Large intestine (tissue), 3 donors: ENCODE measurements around the gene PIAS3. TPM values are rescaled to one million over a fixed set of nuclear protein-coding genes. Genes with fewer than 3 reads are reported as not detected.

Experiments
- DNase-seq, 2 donors: peaks; one replicate each; pipeline versions ENCODE4 v3.0.0 to v3.0.0-alpha.2; 2013
- H3K27ac ChIP-seq: one replicate; pipeline ENCODE4 v1.5.1; 2013; ENCODE audit warnings: low read length
- H3K27me3 ChIP-seq: 2 replicates; pipeline ENCODE4 v1.6.1; 2013; ENCODE audit warnings: low read length; ENCODE audit not compliant: control insufficient read depth, insufficient read depth
- H3K36me3 ChIP-seq: 2 replicates; pipeline ENCODE4 v1.6.1; 2013; ENCODE audit warnings: low read length; ENCODE audit not compliant: control insufficient read depth, insufficient read depth
- H3K4me1 ChIP-seq: one replicate; pipeline ENCODE4 v1.6.1; 2013; ENCODE audit warnings: low read length; ENCODE audit not compliant: control insufficient read depth, insufficient read depth
- H3K4me3 ChIP-seq: one replicate; pipeline ENCODE4 v1.5.1; 2013; ENCODE audit warnings: low read length
- H3K9me3 ChIP-seq: one replicate; pipeline ENCODE4 v1.6.1; 2013; ENCODE audit warnings: mild to moderate bottlenecking, low read depth, low read length, moderate library complexity; ENCODE audit not compliant: control insufficient read depth
- WGBS: methylation state at CpG from one replicate; pipeline ENCODE4 v1.1.5; 2013; ENCODE audit warnings: low lambda C conversion rate; ENCODE audit not compliant: insufficient coverage; 5-methylcytosine and 5-hydroxymethylcytosine counted together
- polyA plus RNA-seq: library from polyadenylated mRNA; unstranded; fragments of 120-200 nt; gene quantifications from one replicate; pipeline ENCODE4 v1.2.1, GENCODE V29; 2013

Gene PIAS3
- polyA plus RNA-seq, 1 donor, result 25.6 TPM

DNA sequence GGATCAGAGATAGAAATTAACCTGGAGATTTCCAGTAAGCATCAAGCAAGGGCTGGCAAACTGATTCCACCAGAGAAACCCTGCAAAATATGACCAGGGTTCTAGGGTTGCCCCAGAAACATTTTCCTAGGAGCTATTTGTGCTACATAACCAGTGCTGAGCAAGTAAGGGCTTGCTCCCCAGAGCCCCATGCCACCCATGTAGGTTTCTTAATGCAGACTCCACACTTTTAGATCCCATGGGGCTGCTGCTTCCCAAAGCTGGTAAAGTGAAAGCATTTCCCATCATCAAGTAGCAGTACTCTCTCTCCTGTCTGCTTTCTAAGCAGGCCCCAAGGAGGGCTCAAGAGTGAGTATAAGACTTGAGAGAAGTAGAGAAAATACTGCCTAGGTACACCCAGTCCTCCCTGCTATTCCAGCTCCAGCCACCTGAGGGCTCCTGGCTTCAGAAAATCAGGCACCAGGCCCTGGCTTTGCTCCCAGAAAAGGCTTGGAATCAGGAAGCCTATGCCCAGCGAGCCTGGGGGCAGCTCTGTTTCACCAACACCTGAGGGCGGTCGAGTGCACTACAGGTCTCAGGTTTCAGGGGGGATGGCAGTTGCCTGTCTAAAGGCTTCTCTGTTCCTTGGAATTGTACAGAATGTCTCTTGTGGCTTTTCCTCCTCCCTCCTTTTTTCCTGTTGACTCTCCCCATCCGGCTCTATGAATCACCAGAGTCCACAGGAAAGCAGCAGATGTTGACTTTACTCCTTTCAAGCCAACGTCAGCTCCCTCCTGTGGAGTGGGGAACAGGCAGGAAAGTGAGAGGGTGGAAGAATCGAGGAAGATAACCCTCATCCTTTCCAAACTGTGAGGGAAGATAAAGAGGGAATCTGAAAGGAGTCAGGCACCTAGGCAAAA lies 33.0 kb upstream of the PIAS3 start:
- Histone ChIP-seq H3K27ac (peak overlapping the region; percentile 66), H3K27me3 (no peaks in the 10 kb centered on the region), H3K4me1 (peaks cover 13% of the 10 kb centered on the region), H3K4me3 (no peak overlapping the region), H3K9me3 (no peaks in the 10 kb centered on the region), H3K36me3 (no peaks in the 10 kb centered on the region)
- 10% methylated on average over 2 of the region's 6 CpGs for WGBS
- peak; percentile 91 to 93 for DNase-seq

GRCh38 chr1:145891143-145891542 lies 32.3 kb upstream of the PIAS3 start:
- DNase-seq, result no peak
- Histone ChIP-seq H3K4me1 (peaks cover 13% of the 10 kb centered on the region), H3K27ac (no peak overlapping the region), H3K9me3 (no peaks in the 10 kb centered on the region), H3K4me3 (no peak overlapping the region), H3K36me3 (no peaks in the 10 kb centered on the region), H3K27me3 (no peaks in the 10 kb centered on the region)
- WGBS, result no CpG with 5 or more reads among the region's 1 CpG

- Histone ChIP-seq H3K4me1 (peaks cover 13% of the 10 kb centered on the region), H3K9me3 (no peaks in the 10 kb centered on the region), H3K27ac (no peak overlapping the region), H3K36me3 (no peaks in the 10 kb centered on the region), H3K4me3 (no peak overlapping the region), H3K27me3 (peaks cover 5% of the 10 kb centered on the region)
- DNase-seq, result no peak
- WGBS, result no CpG with 5 or more reads among the region's 3 CpGs
Measured at GRCh38 chr1:145889722-145890121, 30.8 kb upstream of the PIAS3 start.

DNA sequence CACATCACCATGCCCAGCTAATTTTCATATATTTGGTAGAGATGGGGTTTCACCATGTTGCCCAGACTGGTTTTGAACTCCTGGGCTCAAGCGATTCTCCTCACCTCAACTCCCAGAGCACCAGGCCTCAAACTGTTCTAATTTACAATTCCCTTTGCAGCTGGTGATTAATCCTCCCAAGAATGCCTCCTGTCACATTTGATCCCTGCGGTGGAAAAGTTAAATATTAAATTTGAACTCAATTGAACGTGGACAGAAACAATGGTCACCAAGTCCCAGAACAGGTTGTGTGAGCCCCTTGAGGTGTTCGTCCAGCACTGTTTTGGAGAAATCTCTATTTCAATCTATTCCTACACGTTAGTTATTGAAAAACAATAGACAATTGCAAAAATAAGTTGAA lies 28.8 kb upstream of the PIAS3 start:
- WGBS, result no CpG with 5 or more reads among the region's 5 CpGs
- no peak for DNase-seq
- Histone ChIP-seq H3K9me3 (no peaks in the 10 kb centered on the region), H3K27ac (no peak overlapping the region), H3K4me3 (no peak overlapping the region), H3K36me3 (no peaks in the 10 kb centered on the region), H3K27me3 (peaks cover 17% of the 10 kb centered on the region), H3K4me1 (peaks cover 12% of the 10 kb centered on the region)

- peaks cover 17% of the 10 kb centered on the region for H3K27me3 ChIP-seq
- 100% methylated on average over 1 of the region's 8 CpGs for WGBS
- H3K36me3 ChIP-seq, result no peaks in the 10 kb centered on the region
- no peak for DNase-seq
- no peak overlapping the region for H3K27ac ChIP-seq
- H3K4me1 ChIP-seq, result peaks cover 6% of the 10 kb centered on the region
- no peak overlapping the region for H3K4me3 ChIP-seq
- H3K9me3 ChIP-seq, result no peaks in the 10 kb centered on the region
Measured at GRCh38 chr1:145886816-145887215, 27.9 kb upstream of the PIAS3 start.

DNA sequence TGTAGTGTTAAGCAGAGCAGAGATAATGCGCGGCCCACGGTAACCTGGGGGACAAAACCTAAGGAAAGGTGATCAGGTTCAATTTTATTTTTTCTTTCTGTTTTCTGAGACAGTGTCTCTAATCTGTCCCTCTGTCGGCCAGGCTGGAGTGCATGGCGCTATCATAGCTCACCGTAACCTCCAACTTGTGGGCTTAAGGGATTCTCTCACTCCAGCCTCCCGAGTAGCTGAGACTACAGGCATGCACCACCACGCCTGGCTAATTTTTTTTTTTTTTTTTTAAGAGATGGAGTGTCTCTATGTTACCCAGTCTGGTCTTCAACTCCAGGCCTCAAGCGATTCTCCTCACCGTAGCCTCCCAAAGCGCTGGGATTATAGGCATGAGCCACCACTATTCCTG lies 27.5 kb upstream of the PIAS3 start:
- H3K4me3 ChIP-seq, result peak overlapping the region; percentile 56
- peaks cover 17% of the 10 kb centered on the region for H3K27me3 ChIP-seq
- WGBS, result no CpG with 5 or more reads among the region's 11 CpGs
- no peak overlapping the region for H3K27ac ChIP-seq
- H3K4me1 ChIP-seq, result peaks cover 2% of the 10 kb centered on the region
- H3K36me3 ChIP-seq, result no peaks in the 10 kb centered on the region
- DNase-seq, result no peak
- no peaks in the 10 kb centered on the region for H3K9me3 ChIP-seq

GRCh38 chr1:145885738-145886287 lies 26.9 kb upstream of the PIAS3 start, which contains the start of gene ANKRD35:
TSS of gene ANKRD35 (minus strand) at chr1:145885866. CDS start at chr1:145885758, 108 bp downstream.
- no peak within 1 kb of the TSS for H3K27ac ChIP-seq
- WGBS, result no CpG with 5 or more reads among the region's 36 CpGs
- no peaks in the 10 kb centered on the region for H3K4me1 ChIP-seq
- peaks cover 17% of the 10 kb centered on the region for H3K27me3 ChIP-seq
- no peaks in the 10 kb centered on the region for H3K36me3 ChIP-seq
- no peaks in the 10 kb centered on the region for H3K9me3 ChIP-seq
- peak within 1 kb of the TSS; percentile 56 for H3K4me3 ChIP-seq
- DNase-seq, result peak; percentile 45 to 77

DNA sequence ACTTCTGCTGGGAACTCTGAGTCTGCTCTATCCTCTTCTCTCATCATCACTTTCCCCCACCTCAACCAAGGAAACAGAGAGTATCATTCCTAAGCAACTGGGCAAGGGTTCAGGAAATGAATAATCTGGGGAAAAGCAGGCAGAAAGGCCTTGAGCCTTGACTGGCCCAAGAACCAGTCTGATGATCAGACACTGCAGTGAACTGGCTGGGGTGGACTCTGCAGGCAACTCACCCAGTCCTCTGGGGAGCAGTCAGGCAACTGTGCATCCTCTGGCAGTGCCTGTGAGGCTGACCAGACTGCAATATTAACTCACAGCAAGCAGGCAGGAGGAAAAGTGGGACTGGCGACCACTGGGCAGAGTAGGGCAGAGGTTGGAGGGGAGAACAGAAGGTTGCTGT lies 25.8 kb upstream of the PIAS3 start:
- H3K27ac ChIP-seq, result no peak overlapping the region
- H3K9me3 ChIP-seq, result no peaks in the 10 kb centered on the region
- 100% methylated on average over 1 of the region's 1 CpG for WGBS

DNA sequence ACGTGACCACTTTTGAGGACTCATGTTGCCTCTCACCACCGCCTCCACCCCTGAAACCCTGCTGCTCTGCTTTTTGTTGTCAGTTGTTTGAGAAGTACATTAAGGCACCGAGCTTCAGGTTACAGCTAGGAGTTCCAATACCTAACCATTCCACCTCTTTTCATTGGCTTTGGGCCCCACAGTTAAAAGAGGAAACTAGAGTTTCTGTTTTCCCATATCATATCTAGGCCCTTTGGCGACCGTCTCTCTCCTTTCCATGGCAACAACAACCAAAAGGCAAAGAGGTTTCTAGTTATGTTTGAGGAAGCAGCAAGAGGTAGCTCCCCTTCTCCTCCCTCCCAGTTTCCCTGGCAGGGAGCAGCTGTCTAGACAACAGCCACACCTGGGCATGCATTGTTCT lies 20.9 kb upstream of the PIAS3 start:
- no peak overlapping the region for H3K27ac ChIP-seq
- peaks cover 23% of the 10 kb centered on the region for H3K27me3 ChIP-seq
- H3K4me3 ChIP-seq, result no peak overlapping the region
- no peaks in the 10 kb centered on the region for H3K36me3 ChIP-seq
- H3K9me3 ChIP-seq, result no peaks in the 10 kb centered on the region
- H3K4me1 ChIP-seq, result no peaks in the 10 kb centered on the region
- WGBS, result 35% methylated on average over 3 of the region's 5 CpGs
- peak in 1 of 2 donors; percentile 9 for DNase-seq

More for the DNA sequence above, 25.8 kb upstream of the PIAS3 start:
- Histone ChIP-seq H3K27me3 (peaks cover 17% of the 10 kb centered on the region), H3K4me3 (no peak overlapping the region), H3K4me1 (no peaks in the 10 kb centered on the region), H3K36me3 (no peaks in the 10 kb centered on the region)
- no peak for DNase-seq

DNA sequence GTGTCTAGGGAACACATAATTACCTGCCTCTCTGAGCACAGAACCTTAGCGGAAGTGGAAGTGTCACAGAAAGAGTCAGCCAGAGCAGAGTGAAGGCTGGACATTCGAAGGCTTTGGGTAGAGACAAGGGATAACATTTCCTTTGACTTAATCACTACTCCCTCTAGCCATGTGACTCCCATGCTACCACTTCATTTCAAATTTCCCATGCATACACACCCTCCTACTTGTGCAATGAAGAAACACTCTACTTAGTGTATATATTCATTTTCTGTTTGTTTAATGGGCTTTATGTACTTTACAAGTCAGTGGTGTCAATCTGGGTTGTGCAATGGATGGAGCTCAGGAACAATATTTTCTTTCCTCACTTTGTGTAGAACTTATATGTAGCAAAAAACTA lies 19.8 kb upstream of the PIAS3 start:
- WGBS, result no CpG with 5 or more reads among the region's 2 CpGs
- Histone ChIP-seq H3K9me3 (no peaks in the 10 kb centered on the region), H3K27ac (no peak overlapping the region), H3K36me3 (no peaks in the 10 kb centered on the region), H3K4me3 (no peak overlapping the region), H3K27me3 (peaks cover 13% of the 10 kb centered on the region), H3K4me1 (no peaks in the 10 kb centered on the region)
- DNase-seq, result no peak
